HG03066 (cell line): Measurements from ENCODE around the gene TMEM33.

ENCODE experiments used
- ATAC-seq: cut with Tn5 transposase; IDR thresholded peaks from one replicate; pipeline ENCODE4 v1.9.1; 2021; ENCODE audit warnings: low read depth; ENCODE audit not compliant: unreplicated experiment

TMEM33 gene

DNA sequence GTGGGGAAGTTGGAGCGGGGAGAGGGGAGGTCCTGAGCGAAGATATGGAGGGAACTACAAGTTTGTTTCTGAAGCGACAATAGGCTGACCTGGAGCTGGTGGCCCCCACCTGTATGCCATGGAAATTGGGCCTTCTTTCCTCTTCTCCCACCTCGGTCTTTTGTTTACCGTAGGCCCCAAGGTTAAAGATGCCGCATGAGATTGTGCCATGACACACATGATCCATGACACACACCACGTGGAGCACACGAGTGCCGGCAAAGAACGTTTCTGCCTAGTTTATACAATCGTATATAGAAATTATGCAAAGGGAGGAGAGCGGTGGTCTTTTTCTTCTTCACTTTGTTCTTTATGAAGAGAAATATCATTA, 408 bp downstream of the TMEM33 start:
- ATAC-seq: peak; percentile 4

- no peak for ATAC-seq
These were observed 3.9 kb downstream of the TMEM33 start for GRCh38 chr4:41939016-41939626.

DNA sequence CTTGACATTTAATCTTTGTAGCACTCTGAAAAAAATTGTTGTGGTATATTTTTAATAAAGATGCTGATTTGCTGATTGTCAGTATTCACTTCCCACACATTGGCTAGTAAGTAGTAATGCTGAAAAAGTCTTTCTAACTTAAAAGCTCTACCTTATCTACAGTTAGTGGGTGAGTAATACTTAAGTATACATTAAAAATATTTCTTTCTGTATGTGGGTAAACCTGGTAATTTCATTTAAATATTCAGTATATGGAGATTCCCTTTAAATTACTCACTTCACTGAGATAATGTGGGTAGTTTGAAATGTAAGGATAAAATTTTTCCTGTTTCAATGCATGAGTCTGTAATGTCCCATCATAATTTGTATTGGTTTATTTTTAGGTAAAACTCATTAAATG, 5.6 kb downstream of the TMEM33 start:
- ATAC-seq: no peak

DNA sequence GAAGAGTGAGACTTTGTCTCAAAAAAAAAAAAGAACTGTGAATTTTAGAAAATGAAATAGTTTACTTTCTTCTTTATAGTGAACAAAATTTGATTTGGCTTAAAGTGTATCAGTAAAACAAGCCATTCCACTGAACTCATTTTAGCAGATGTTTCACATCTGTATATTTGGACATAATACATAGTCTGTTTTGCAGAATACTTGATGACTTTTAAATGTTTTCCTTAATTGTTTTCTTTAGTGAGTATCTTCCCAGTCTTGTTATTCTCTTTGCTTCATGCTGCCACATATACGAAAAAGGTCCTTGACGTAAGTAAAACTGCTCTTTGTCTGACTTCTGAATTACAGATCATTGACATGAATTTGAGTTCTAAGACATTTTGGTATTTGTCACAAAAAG, 8.3 kb downstream of the TMEM33 start:
- ATAC-seq: no peak

DNA sequence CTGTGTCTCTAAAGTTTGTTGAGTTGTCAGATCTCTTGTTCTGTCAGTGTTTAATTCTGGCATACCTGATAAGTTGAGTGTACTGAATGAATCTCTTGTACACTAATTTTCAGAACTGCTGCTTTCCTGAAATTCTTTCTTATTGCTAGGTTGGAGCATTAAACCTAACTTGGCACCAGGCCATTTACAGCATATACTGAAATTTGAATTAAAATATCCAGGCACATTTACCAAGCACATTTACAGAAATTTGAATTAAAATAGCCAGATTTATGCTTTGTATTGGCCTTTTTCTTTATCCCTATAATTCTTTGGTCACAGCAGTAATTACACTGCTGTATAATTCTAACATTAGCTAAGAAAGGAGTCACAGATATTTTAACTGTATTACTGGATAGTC, 8.9 kb downstream of the TMEM33 start:
- no peak for ATAC-seq

GRCh38 chr4:41949531-41949930, 14.3 kb downstream of the TMEM33 start:
- no peak for ATAC-seq

DNA sequence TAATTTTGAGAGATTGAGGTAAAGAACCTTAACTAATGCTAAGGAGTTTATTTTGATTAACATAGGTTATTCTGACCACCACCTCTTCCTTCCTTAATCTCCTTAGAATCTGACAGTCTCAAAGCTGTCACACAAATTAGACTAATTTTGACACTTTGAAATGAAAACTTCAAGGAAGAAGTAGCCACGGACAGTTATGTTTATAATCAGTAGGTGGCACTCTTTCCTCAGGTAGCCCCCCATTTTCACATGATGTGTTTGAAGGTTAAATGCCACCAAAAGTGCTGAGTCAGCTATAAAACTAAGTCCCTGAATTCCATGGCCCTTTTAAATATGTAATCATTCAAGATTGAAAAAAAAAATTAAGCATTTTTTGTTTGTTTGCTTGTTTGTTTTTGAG, 22.4 kb downstream of the TMEM33 start:
- ATAC-seq: no peak

DNA sequence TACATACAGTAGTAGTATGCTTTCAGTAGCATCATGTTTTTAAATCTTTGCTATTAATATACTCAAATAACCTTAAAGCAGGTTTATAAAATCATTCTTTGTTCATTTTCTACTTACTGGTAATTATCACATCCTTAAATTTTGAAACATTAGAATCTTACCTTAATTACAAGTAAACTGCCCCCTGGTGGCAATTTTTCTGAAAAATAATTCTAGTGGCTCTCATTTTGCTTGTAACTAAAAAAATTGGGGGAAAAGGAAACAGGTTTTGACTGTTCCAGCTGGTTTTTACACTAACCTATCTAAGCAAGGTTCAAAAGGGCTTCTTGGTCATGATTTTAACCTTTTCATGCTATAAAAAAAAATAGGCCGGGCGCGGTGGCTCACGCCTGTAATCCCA, 27.9 kb downstream of the TMEM33 start:
- no peak for ATAC-seq

DNA sequence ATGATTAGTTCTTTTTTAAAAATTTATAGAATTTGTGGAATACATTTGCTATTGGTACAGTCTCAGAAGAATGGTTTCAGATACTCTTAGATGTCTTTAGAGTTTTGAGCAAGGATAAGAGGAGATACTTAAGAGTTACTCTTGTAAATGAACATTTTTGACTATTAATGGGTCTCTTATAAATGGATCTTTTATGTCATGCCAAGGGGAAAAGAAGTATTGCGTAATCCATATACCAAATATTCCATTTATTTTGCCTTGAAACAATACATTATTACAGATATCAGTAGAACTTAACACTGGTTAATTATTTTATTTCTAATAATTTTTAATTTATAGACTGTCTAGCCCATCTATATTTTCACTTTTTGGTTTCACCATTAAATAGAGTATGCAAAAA, 29.2 kb downstream of the TMEM33 start:
- ATAC-seq: no peak

DNA sequence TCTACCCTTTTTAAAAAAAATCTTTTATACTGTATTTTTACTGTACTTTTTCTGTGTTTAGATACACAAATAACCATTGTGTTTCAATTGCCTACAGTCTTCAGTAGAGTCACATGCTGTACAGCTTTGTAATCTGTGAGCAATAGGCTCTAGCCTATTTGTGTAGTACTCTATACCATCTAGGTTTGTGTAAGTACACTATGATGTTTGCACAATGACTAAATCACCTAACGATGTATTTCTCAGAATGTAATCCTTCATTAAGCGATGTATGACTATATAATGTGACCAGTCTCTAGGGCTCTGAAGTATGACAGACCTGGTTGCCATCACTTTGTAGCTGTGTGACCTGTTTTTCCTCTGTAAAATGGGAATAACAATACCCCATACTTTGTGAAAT, 32.2 kb downstream of the TMEM33 start:
- ATAC-seq: no peak

DNA sequence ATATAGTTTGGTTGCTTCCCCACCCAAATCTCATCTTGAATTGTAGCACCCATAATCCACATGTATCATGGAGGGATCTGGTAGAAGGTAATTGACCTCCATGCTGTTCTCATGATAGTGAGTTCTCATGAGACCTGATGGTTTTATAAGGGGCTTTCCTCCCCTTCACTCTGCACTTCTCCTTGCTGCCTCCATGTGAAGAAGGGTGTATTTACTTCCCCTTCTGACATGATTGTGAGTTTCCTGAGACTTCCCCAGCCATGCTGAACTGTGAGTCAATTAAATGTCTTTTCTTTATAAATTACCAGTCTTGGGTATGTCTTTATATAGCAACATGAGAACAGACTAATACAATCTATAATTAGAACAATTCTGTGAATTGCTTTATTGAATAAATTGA, 34.4 kb downstream of the TMEM33 start:
- ATAC-seq: no peak

- no peak for ATAC-seq
These were observed 40.1 kb downstream of the TMEM33 start for GRCh38 chr4:41975341-41975740.

DNA sequence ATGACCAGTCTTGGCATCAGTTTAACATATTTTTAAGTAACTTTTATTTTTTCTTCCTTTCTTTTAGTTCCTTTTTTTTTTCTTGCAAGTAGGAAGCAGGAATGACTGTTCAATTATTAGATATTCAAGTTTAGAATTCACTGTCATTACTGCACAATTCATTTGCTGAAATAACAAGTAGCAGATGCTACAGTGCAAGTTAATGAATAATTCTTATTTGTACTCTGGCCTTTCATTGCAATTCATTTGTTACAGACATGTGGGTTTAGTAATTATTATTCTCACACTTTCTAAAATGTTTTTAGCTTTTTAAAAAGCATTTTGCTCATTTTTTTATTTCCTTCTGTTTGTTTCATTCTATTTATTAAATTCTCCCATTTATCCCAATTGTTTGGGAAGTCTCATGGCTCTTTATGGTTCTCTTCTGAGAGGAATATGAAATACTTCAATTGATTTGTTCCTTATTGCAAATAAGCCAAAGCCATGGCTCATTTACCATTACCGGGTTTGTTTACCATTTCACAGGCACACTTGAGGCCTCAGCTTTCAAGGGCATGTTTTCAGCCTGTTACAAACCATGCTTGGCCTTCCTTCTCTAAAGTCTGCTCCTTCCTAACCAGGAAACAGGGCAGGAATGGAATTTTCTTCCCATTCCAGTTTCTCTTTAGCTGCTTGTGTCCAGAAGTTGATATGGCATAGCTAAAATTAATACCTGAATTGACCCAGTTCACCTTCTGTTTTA, 41.7 kb downstream of the TMEM33 start:
- ATAC-seq: no peak

DNA sequence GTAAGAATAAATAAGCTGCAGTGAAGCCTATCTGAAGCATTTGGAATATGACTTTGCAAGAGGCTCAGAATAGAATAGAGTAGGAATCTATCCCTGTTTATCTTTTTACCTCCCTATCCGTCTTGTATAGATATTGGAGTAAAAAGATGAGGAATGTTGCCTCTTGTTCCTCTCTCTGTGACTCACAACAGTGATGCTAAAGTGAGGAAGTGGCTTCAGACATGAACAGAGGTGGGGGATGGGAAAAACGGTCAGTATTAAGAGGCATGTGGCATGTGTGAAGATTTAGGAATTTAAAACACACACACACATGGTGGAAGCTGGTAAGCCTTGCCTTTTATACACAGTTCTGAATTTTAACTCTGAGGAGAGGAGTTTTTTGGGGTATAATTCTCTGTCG, 42.5 kb downstream of the TMEM33 start:
- no peak for ATAC-seq

DNA sequence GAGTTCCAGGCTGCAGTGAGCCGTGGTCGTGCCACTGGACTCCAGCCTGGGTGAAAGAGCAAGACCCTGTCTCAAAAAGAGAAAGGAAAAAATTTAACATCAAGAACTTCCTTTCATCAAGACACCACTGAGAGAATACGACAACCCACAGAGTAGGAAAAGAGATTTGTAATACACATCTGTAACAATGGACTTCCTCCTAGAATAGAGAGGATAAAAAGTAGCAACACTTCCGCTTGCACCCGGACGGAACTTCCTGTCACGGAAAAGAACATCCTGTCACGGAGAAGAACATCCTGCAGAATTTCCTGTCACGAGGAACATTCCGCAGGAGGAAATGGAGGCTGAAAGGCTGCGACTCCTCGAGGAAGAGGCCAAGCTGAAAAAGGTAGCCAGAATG, 46.2 kb downstream of the TMEM33 start, which contains the start of gene DCAF4L1:
Gene DCAF4L1 (plus strand): TSS at position 301 of the 400 bp plus-strand sequence. CDS start 37 bp downstream, at position 338.
- no peak for ATAC-seq

GRCh38 chr4:41982716-41983115, 47.5 kb downstream of the TMEM33 start:
- ATAC-seq: no peak

GRCh38 chr4:41985151-41985550, 49.9 kb downstream of the TMEM33 start:
- no peak for ATAC-seq

DNA sequence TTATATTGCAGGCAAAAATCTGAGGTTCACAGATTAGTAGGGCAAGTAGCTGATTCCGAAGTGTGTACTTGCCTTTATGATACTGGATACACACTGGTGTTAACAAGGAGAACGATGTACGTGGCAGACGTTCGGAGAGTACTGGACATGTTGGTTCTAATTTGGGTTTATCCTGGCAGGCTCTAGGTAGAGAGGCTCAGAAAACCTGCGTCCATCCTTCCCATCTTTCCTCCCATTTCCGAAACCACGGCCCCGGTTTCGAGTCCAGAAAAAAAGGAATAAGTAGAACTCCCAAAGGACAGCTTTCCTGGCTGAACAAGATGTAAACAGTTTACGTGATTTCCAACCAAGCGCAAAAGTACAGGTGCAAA, 54.8 kb downstream of the TMEM33 start:
- ATAC-seq: peak; percentile 18

DNA sequence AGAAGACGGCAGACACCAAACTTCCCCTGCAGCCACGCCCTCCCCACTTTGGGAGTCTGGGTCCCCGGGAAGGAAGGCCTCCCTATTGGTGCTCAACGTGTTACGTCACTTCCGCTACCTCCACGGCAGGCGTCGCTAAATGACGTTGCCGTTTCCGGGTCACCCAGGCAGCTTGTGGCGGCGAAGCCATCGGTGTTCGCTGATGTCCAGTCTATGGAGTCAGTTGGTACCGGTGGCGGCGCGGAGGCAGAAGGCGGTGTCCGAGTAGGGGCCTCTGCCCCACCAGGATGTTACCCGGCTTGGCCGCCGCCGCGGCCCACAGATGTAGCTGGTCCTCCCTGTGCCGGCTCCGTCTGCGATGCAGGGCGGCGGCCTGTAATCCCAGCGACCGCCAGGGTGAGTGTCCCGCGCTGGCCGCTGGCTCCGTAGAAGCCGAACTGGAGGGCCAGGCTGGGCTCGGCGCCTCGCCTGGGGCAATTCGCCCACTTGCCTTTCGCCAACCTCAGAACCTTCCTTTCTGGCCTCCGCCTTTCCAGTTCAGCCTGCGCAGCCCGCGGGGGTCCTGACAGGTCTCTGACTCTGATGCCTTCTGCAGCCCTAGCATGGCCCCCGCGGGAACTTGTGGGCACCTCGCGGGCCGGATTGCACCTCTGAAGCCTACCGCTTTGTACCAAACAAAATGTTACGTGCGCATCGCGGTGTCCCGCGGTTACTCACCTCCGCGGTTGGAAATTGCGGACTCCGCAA, 55.3 kb downstream of the TMEM33 start, which contains the start of gene SLC30A9:
Gene SLC30A9 (plus strand): TSS at position 166 of the 747 bp plus-strand sequence. CDS start 122 bp downstream, at position 288.
- peak; percentile 99 for ATAC-seq

DNA sequence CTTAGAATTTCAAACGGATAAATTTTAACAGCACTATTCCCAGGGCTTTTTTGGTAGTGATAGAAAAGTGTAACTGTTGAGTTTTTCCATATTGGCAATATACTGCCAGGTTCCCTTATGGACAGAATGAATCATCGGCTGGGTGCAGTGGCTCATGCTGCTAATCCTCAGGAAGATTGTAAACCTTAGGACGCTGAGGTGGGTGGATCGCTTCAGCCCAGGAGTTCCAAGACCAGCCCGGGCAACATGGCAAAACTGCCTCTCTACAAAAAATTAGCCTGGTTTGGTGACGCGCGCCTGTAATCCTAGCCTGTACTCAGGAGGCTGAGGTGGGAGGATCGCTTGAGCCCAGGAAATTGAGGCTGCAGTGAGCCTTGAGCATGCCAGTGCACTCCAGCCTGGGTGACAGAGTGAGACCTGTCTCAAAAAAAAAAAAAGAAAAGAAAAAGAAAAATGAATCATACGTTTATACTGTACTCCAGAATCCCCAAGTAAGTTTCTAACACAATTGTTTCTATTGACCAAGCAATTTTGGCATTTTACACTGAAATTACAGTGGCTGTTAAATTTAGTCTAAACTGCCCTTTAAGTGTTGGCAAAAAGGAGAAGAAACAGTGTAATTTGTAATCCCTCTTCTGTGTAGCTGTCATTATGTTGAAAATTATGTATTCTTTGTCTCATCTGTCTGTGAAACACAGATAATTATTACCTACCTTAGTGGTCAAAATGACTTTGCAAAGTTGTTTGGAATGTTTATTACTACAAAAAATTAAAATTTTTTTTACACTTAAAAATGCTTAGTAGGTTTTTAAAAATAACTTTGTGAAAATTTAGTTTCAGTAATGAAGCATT, 56.9 kb downstream of the TMEM33 start:
- no peak for ATAC-seq
